Sigmoid colon (tissue), 7 donors: ENCODE data around the gene PCOLCE2. TPM values are rescaled to one million over a fixed set of nuclear protein-coding genes. Genes with fewer than 3 reads are reported as not detected.

Source experiments
- DNase-seq: peaks from one replicate; pipeline ENCODE4 v3.0.0-alpha.2; 2019
- H3K27ac ChIP-seq, 4 donors: fragments of 200-600 bp; sonication (generic); one replicate each; pipeline ENCODE4 v1.5.1; 2016 to 2019; ENCODE audit warnings: mild to moderate bottlenecking in 1 of 4
- H3K27me3 ChIP-seq, 3 donors: fragments of 200-600 bp; sonication (generic); one replicate each; pipeline ENCODE4 v1.5.1; 2019; ENCODE audit warnings: mild to moderate bottlenecking in 1 of 3
- H3K36me3 ChIP-seq, 4 donors: fragments of 200-600 bp; sonication (generic); one replicate each; pipeline ENCODE4 v1.5.1; 2016 to 2019
- H3K4me1 ChIP-seq, 4 donors: fragments of 200-600 bp; sonication (generic); one replicate each; pipeline ENCODE4 v1.5.1; 2017 to 2019
- H3K4me3 ChIP-seq, 4 donors: fragments of 200-600 bp; sonication (generic); one replicate each; pipeline ENCODE4 v1.5.1; 2017 to 2019; ENCODE audit warnings: mild to moderate bottlenecking in 2 of 4, moderate library complexity in 1 of 4
- H3K9me3 ChIP-seq, 4 donors: fragments of 200-600 bp in 3 of 4; sonication (generic) in 3 of 4; one replicate each; pipeline versions ENCODE4 v1.5.1 to v1.6.1; 2013 to 2019
- EP300 ChIP-seq, 4 donors: sonication (generic); formaldehyde crosslinking; IDR thresholded peaks; one replicate each; pipeline ENCODE4 v1.6.1; 2017; ENCODE audit warnings: antibody characterized with exemption in 4 of 4
- POLR2A ChIP-seq, 2 donors: fragments of 450-650 bp; IDR thresholded peaks; one replicate each; pipeline ENCODE4 v1.6.1; 2016; ENCODE audit warnings: antibody characterized with exemption in 2 of 2, mild to moderate bottlenecking in 2 of 2, moderate library complexity in 2 of 2
- POLR2AphosphoS5 ChIP-seq, 4 donors: sonication (generic); formaldehyde crosslinking; IDR thresholded peaks; one replicate each; pipeline ENCODE4 v1.6.1; 2017; ENCODE audit warnings: antibody characterized with exemption in 4 of 4
- WGBS, 2 donors: extraction: QIAGEN DNeasy Blood & Tissue Kit; methylation state at CpG; one replicate each; pipeline ENCODE4 v1.1.7; 2013; 5-methylcytosine and 5-hydroxymethylcytosine counted together
- intact Hi-C: fragments of 100-400 bp; cut with DNase I; formaldehyde crosslinking; loops from one replicate; pipeline ENCODE4 v1.15.1; 2023
- polyA plus RNA-seq, 3 donors: library from polyadenylated mRNA; stranded (reverse); fragments of 200-250 nt; gene quantifications; one replicate each; pipeline ENCODE4 v1.2.3, GENCODE V29; 2013
- total RNA-seq, 4 donors: library from RNA; depleted of rRNA; stranded (reverse); fragments of >200 nt; gene quantifications; one replicate each; pipeline ENCODE4 v1.1.0, GENCODE V29; 2016
- TF ChIP-seq, protein P1 (sequence below), 4 experiments: fragments of 450-650 bp in 3 of 4; fragments of 200-600 bp in 1 of 4; IDR thresholded peaks; one replicate each; pipeline ENCODE4 v1.5.1; 2016 to 2019; ENCODE audit warnings: antibody characterized with exemption in 4 of 4, mild to moderate bottlenecking in 3 of 4, moderate library complexity in 2 of 4
- donor health status: healthy with polysubstance abuse.
- donor health status: Bipolar disorder and iron deficiency.
- donor health status: healthy.

PCOLCE2 gene
- total and polyA plus RNA-seq, 7 donors = 3.6 to 33.9 (median 16.3) TPM; not detected in 1

DNA sequence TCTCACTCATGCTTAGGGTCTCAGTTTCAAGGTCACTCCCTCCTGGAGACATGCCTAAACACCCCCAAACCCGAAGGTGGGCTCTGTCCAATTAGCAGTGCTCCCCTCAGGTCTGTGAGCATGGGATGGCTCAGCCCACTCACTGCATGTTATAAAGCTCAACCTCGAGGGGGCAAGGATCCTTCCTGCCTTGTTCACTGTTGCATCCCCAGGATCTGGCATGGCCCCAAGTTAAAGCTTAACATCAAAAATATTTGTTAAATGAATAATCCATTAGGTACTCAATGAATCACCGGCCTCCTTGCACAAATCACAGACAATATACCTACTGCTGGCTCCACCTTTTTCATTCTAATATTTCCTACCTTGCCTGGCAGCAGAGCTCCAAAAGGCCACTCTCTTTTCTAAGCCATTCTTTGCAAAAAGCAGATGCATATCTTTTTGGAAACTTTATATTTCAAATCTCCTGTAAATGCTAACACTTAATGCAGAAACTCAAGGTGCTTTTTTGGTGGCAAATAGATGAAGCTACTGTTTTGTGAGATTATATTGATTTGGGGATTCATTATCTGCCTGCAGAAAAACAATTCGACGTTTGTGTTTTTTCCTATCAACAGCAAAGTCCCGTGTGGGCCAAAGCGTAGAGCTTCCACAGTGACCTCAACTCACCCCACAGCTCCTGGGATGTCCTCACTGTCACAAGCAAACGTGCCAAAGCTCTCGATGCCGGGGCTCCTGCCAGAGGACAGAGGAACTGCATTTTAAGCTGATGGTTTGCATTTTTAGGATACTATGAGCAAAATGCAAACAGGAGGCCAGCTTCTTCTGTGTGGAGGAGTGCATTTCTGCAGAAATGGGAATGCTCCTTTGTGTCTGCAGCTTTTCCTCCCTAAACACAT is 35.4 kb downstream of the PCOLCE2 start:
- TF ChIP-seq POLR2AphosphoS5 (IDR thresholded peaks at IDR 0.05) = no peak
- no peak for TF ChIP-seq EP300 (IDR thresholded peaks at IDR 0.05)
- TF ChIP-seq POLR2A (IDR thresholded peaks at IDR 0.05) = no peak
- TF ChIP-seq, protein P1, sequence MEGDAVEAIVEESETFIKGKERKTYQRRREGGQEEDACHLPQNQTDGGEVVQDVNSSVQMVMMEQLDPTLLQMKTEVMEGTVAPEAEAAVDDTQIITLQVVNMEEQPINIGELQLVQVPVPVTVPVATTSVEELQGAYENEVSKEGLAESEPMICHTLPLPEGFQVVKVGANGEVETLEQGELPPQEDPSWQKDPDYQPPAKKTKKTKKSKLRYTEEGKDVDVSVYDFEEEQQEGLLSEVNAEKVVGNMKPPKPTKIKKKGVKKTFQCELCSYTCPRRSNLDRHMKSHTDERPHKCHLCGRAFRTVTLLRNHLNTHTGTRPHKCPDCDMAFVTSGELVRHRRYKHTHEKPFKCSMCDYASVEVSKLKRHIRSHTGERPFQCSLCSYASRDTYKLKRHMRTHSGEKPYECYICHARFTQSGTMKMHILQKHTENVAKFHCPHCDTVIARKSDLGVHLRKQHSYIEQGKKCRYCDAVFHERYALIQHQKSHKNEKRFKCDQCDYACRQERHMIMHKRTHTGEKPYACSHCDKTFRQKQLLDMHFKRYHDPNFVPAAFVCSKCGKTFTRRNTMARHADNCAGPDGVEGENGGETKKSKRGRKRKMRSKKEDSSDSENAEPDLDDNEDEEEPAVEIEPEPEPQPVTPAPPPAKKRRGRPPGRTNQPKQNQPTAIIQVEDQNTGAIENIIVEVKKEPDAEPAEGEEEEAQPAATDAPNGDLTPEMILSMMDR (IDR thresholded peaks at IDR 0.05) = no peak
- no peaks in the 10 kb centered on the region for H3K27me3 ChIP-seq
- no peaks in the 10 kb centered on the region for H3K36me3 ChIP-seq
- no peaks in the 10 kb centered on the region for H3K4me1 ChIP-seq
- H3K27ac ChIP-seq = no peak overlapping the region
- H3K4me3 ChIP-seq = no peak overlapping the region
- intact Hi-C loops = no loop called here
- no peaks in the 10 kb centered on the region for H3K9me3 ChIP-seq
- no peak for DNase-seq
- whole genome bisulfite sequencing, 2 donors = 53 to 63% methylated on average over 10 of the region's 10 CpGs

DNA sequence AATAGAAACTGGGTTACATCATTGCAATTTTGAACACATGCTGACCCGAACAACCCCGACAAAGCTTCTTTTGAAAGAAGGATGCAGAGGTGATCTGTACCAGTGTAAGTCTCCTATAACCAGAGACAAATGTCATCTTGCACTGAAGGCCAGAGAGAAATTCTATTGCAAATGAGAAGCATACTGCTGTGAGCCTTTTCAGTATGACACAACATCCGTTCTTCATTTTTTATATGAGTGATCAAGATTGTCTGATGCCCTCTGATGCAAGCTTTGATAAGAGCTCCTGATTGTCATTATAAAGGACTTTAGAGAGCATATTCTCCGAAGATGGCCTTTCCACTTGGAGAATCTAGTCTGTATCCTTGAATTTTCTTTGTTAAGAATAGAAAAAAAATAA is 36.9 kb downstream of the PCOLCE2 start:
- WGBS, 2 donors = 76 to 86% methylated on average over 4 of the region's 4 CpGs
- H3K36me3 ChIP-seq = no peaks in the 10 kb centered on the region
- DNase-seq = no peak
- no peaks in the 10 kb centered on the region for H3K4me1 ChIP-seq
- TF ChIP-seq POLR2A (IDR thresholded peaks at IDR 0.05) (no peak), POLR2AphosphoS5 (IDR thresholded peaks at IDR 0.05) (no peak), EP300 (IDR thresholded peaks at IDR 0.05) (no peak)
- TF ChIP-seq, protein P1 (IDR thresholded peaks at IDR 0.05) = no peak
- intact Hi-C loops = no loop called here
- no peaks in the 10 kb centered on the region for H3K27me3 ChIP-seq
- H3K4me3 ChIP-seq = no peak overlapping the region
- no peak overlapping the region for H3K27ac ChIP-seq
- no peaks in the 10 kb centered on the region for H3K9me3 ChIP-seq

DNA sequence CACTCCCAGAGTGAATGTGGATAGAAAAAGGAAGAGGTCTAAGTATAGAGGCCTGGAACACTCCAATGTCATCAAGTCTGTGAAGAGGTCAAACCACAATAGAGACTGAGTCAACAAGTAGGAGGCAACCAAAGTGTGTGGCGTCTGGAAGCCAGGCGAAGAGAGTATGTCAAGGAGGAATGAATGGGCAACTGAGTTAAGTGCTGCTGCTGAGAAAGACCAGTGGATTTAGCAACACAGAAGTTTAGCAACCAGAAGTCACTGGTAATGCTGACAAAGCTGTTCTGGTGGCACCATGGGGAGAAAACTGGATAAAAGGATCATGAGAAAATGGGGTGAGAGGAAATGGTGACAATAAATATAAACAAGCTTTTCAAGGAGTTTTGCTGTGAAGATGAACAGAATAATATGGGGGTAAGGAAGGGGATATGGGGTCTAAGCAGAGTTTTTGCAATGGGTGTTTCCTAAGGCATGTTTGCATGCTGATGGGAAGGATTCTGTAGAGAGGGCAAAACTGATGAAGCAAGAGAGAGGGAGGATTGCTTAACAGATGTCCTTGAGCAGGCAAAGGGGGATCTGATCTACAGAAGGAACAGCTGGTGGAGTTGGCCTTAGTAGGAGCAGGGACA is 38.4 kb downstream of the PCOLCE2 start:
- intact Hi-C loops = no loop called here
- H3K27ac ChIP-seq = no peak overlapping the region
- TF ChIP-seq POLR2A (IDR thresholded peaks at IDR 0.05) = no peak
- TF ChIP-seq POLR2AphosphoS5 (IDR thresholded peaks at IDR 0.05) = no peak
- TF ChIP-seq, protein P1 (IDR thresholded peaks at IDR 0.05) = no peak
- TF ChIP-seq EP300 (IDR thresholded peaks at IDR 0.05) = no peak
- H3K9me3 ChIP-seq = no peaks in the 10 kb centered on the region
- no peak for DNase-seq
- H3K4me3 ChIP-seq = no peak overlapping the region
- no peaks in the 10 kb centered on the region for H3K4me1 ChIP-seq
- no peaks in the 10 kb centered on the region for H3K36me3 ChIP-seq
- H3K27me3 ChIP-seq = no peaks in the 10 kb centered on the region
- 65 to 72% methylated on average over 2 of the region's 2 CpGs for WGBS, 2 donors

DNA sequence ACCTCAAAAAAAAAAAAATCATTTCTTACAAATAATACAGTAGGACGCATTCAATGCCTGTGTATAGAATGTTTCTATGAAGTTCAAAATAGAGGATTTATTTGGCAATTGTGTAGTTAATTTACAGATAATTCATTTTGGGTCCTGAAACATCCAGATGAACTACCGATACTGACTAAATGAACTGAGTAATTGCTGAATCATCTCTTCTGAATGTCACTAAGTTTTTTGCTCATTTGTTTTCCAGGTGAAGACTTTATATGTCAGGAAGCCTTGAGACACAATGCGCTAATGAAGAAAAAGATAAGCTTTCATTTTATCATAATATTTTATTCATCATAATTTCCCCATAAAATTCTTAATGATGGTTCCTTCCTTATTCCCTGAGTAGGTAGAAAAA is 39.7 kb downstream of the PCOLCE2 start:
- 94 to 96% methylated on average over 3 of the region's 3 CpGs for WGBS, 2 donors
- intact Hi-C loops = no loop called here
- no peak overlapping the region for H3K27ac ChIP-seq
- TF ChIP-seq EP300 (IDR thresholded peaks at IDR 0.05) = no peak
- TF ChIP-seq, protein P1 (IDR thresholded peaks at IDR 0.05) = no peak
- no peak for TF ChIP-seq POLR2AphosphoS5 (IDR thresholded peaks at IDR 0.05)
- TF ChIP-seq POLR2A (IDR thresholded peaks at IDR 0.05) = no peak
- H3K27me3 ChIP-seq = no peaks in the 10 kb centered on the region
- H3K9me3 ChIP-seq = no peaks in the 10 kb centered on the region
- no peak overlapping the region for H3K4me3 ChIP-seq
- no peak for DNase-seq
- H3K4me1 ChIP-seq = no peaks in the 10 kb centered on the region
- no peaks in the 10 kb centered on the region for H3K36me3 ChIP-seq
